HG02798 (cell line): Measurements from ENCODE around the gene RFX5.
"Not testable (repeated sequence)": the region's sequence is repeated elsewhere in the genome, so short reads cannot be mapped to it uniquely, and the experiment has no call there.

Source experiments
- ATAC-seq: cut with Tn5 transposase; IDR thresholded peaks from one replicate; pipeline ENCODE4 v1.9.1; 2021; ENCODE audit warnings: mild to moderate bottlenecking; ENCODE audit not compliant: unreplicated experiment, poor library complexity

RFX5 gene

GRCh38 chr1:151362308-151363155, 15.5 kb upstream of the RFX5 start:
- no peak for ATAC-seq

GRCh38 chr1:151361883-151362282, 14.8 kb upstream of the RFX5 start:
- ATAC-seq: no peak

- ATAC-seq: no peak
Observed at GRCh38 chr1:151356696-151357095, 9.6 kb upstream of the RFX5 start.

- ATAC-seq: no peak
Observed at GRCh38 chr1:151352021-151352718, 5.1 kb upstream of the RFX5 start.

- ATAC-seq: not testable (repeated sequence)
Observed at GRCh38 chr1:151350323-151350722, 3.3 kb upstream of the RFX5 start.

- no peak for ATAC-seq
Observed at GRCh38 chr1:151347523-151348246, 633 bp upstream of the RFX5 start.

- ATAC-seq: no peak
Observed at GRCh38 chr1:151346082-151346768, 827 bp downstream of the RFX5 start.

- no peak for ATAC-seq
Observed at GRCh38 chr1:151344291-151344690, 2.8 kb downstream of the RFX5 start.

GRCh38 chr1:151343587-151343986, 3.5 kb downstream of the RFX5 start:
- ATAC-seq: no peak

- no peak for ATAC-seq
Observed at GRCh38 chr1:151342569-151342968, 4.5 kb downstream of the RFX5 start.

- no peak for ATAC-seq
Observed at GRCh38 chr1:151342021-151342420, 5.0 kb downstream of the RFX5 start.

GRCh38 chr1:151340870-151341754, 5.9 kb downstream of the RFX5 start:
- peak; percentile 71 for ATAC-seq

- no peak for ATAC-seq
Observed at GRCh38 chr1:151336556-151336955, 10.5 kb downstream of the RFX5 start.

- no peak for ATAC-seq
Observed at GRCh38 chr1:151334822-151335221, 12.2 kb downstream of the RFX5 start.

- ATAC-seq: no peak
Observed at GRCh38 chr1:151327903-151328674, 19.0 kb downstream of the RFX5 start.

GRCh38 chr1:151327223-151327902, 19.7 kb downstream of the RFX5 start, which contains the start of gene PI4KB:
Gene PI4KB, minus strand, starts transcription at chr1:151327416. Its CDS starts 10,935 bp downstream, at chr1:151316481.
- ATAC-seq: peak; percentile 81

GRCh38 chr1:151326619-151327222, 20.3 kb downstream of the RFX5 start:
- peak; percentile 49 for ATAC-seq
